Left renal pelvis (tissue), 4 donors: ENCODE results near the gene PASK. TPM values are rescaled to one million over a fixed set of nuclear protein-coding genes. Genes with fewer than 3 reads are reported as not detected.
A peak's percentile ranks its signal among the peaks of the same experiment; 100 is the strongest.
"Not testable (repeated sequence)": the region's sequence is repeated elsewhere in the genome, so short reads cannot be mapped to it uniquely, and the experiment has no call there.

ENCODE experiments used
- DNase-seq, 4 donors: peaks; one replicate each; pipeline ENCODE4 v3.0.0-alpha.2; 2013; ENCODE audit warnings: low read depth in 4 of 4, low spot score in 3 of 4
- polyA plus RNA-seq, 4 donors: library from polyadenylated mRNA; unstranded; fragments of 120-200 nt; gene quantifications; one replicate each; pipeline ENCODE4 v1.2.1, GENCODE V29; 2013; ENCODE audit not compliant: insufficient read length in 4 of 4

Gene PASK
- polyA plus RNA-seq, 4 donors: 9.8 to 26.4 (median 17.2) TPM

- no peak for DNase-seq
These were observed 39.8 kb downstream of the PASK start for GRCh38 chr2:241109210-241110088.

- no peak for DNase-seq
These were observed 40.7 kb downstream of the PASK start for GRCh38 chr2:241108271-241109209.

GRCh38 chr2:241107031-241107783 lies 42.1 kb downstream of the PASK start:
- no peak for DNase-seq

GRCh38 chr2:241105641-241106040 lies 43.6 kb downstream of the PASK start:
- DNase-seq: no peak

GRCh38 chr2:241104611-241105010 lies 44.7 kb downstream of the PASK start:
- not testable (repeated sequence) for DNase-seq

- no peak for DNase-seq
These were observed 46.1 kb downstream of the PASK start for GRCh38 chr2:241103176-241103595.

- DNase-seq: peak; percentile 73 to 77 (median 74)
These were observed 47.0 kb downstream of the PASK start, which contains the start of gene MTERF4 for GRCh38 chr2:241102239-241102803. Gene MTERF4, minus strand, starts transcription at chr2:241102287. Its CDS starts 14 bp downstream, at chr2:241102273.

- no peak for DNase-seq
These were observed 50.0 kb downstream of the PASK start for GRCh38 chr2:241099246-241099645.

GRCh38 chr2:241096979-241097378 lies 52.3 kb downstream of the PASK start:
- no peak for DNase-seq

- DNase-seq: no peak
These were observed 53.5 kb downstream of the PASK start for GRCh38 chr2:241095594-241096290.

GRCh38 chr2:241094924-241095420 lies 54.3 kb downstream of the PASK start:
- no peak for DNase-seq

- no peak for DNase-seq
These were observed 55.1 kb downstream of the PASK start for GRCh38 chr2:241094172-241094571.

- not testable (repeated sequence) for DNase-seq
These were observed 56.0 kb downstream of the PASK start for GRCh38 chr2:241093133-241093781.

- no peak for DNase-seq
These were observed 56.6 kb downstream of the PASK start for GRCh38 chr2:241092677-241093076.

- no peak for DNase-seq
These were observed 57.4 kb downstream of the PASK start for GRCh38 chr2:241091734-241092445.

- DNase-seq: no peak
These were observed 58.1 kb downstream of the PASK start for GRCh38 chr2:241091201-241091600.

GRCh38 chr2:241088791-241089732 lies 60.2 kb downstream of the PASK start:
- no peak for DNase-seq
